ENCODE measurements around the gene IRF2BPL.

Gene IRF2BPL

DNA sequence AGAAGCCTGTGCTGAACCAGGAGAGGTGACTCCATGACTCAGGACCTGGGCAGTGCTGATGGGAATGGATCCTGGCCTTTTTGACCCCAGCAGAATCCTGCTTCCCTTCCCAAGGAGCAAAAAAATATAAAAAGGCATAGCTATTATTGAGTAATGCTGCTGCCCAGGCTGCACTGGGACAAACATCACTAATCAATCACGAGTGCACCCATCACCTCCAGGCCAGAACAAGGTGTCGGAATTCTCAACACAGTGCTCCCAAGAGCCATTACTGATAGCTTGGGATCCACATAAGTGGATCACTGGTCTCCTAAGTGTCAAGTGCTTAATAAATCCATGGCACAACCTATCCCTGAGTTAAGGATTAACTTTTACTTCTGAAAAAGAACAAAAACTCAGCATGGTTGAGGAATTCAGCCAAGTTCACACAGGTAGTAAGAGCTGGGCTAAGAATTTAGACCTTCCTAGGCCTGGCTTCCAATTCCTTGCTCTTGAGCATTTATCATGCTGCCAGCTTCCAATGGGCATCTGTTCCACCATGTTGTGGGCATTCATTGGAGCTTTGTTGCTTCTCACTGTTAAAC, 31.9 kb downstream of the IRF2BPL start:
- no peak for DNase-seq (ENCODE audit: low read depth)
- TF ChIP-seq, protein P1, sequence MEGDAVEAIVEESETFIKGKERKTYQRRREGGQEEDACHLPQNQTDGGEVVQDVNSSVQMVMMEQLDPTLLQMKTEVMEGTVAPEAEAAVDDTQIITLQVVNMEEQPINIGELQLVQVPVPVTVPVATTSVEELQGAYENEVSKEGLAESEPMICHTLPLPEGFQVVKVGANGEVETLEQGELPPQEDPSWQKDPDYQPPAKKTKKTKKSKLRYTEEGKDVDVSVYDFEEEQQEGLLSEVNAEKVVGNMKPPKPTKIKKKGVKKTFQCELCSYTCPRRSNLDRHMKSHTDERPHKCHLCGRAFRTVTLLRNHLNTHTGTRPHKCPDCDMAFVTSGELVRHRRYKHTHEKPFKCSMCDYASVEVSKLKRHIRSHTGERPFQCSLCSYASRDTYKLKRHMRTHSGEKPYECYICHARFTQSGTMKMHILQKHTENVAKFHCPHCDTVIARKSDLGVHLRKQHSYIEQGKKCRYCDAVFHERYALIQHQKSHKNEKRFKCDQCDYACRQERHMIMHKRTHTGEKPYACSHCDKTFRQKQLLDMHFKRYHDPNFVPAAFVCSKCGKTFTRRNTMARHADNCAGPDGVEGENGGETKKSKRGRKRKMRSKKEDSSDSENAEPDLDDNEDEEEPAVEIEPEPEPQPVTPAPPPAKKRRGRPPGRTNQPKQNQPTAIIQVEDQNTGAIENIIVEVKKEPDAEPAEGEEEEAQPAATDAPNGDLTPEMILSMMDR (IDR thresholded peaks at IDR 0.05; ENCODE audit: insufficient read depth, low read depth, low read length, missing control alignments): no peak
- no peak overlapping the region for H3K4me3 ChIP-seq (ENCODE audit: low read length)

DNA sequence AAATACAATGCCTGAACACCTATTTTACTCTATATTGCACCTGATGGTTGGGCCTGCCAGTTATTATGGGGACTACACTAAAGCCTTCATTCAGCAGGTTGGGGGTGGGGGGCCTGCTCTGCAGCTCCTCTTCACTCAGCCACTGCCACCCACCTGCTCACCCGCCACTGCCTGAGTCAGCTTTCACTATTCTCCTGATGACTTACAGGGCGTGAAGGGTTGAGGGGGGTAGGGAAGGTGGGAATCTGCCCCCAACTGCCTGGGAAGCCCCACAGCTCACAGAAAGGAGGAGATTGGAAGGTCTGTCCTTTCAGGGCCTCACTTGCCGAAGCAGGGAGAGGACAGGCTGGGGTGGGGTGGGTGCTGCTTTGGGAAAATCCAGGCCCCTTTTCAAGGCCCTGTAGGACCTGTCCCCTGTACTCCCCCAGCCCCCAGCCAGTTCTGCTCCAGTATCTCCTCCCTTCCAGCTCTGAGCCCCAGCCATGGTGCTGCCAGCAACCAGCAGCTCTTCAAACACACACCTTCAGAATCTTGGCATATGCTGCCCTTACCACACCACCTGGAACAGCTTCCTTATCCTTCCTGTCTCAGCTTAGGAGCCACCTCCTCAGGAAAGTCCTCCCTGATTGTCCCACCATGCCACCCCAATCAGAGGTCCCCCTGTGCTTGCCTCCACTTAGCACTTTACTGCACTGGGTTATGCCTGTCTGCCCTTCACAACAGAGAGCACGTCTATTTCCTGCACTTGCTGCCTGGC, 33.1 kb downstream of the IRF2BPL start:
- TF ChIP-seq, protein P1 (IDR thresholded peaks at IDR 0.05; ENCODE audit: insufficient read depth, low read depth, low read length, missing control alignments): no peak
- no peak for DNase-seq (ENCODE audit: low read depth)
- no peak overlapping the region for H3K4me3 ChIP-seq (ENCODE audit: low read length)

DNA sequence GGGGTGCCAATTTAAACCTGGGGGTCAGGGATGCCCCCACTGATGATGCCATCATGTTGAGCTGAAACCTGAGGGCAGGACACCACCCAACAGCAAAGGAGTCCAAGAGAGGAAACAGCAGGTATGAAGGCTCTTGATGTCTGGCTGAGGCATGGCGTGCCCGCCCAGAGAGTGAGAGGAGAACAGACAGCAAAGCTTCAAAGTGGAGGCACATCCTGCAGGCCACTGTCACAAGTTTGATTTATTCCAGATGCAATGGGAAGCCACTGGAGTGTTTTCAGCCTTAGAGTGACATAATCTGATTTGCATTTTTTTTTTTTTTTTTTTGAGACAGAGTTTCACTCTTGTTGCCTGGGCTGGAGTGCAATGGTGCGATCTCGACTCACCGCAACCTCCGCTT, 34.8 kb downstream of the IRF2BPL start:
- no peak overlapping the region for H3K4me3 ChIP-seq (ENCODE audit: low read length)
- DNase-seq (ENCODE audit: low read depth): no peak
- TF ChIP-seq, protein P1 (IDR thresholded peaks at IDR 0.05; ENCODE audit: insufficient read depth, low read depth, low read length, missing control alignments): no peak

DNA sequence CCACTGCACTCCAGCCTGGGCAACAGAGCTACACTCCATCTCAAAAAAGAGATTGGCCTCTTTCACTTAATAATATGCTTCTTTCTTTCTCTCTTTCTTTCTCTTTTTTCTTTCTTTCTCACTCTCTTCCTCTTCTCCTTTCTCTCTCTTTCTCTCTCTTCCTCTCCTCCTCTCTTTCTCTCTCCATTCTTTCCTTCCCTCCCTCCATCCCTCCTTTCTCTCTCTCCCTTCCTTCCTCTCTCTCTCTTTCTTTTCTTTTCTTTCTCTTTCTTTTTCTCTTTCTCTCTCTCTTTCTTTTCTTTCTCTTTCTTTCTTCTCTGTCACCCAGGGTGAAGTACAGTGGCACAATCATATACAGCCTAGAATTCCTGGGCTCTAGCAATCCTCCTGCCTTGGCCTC, 38.4 kb downstream of the IRF2BPL start:
- DNase-seq (ENCODE audit: low read depth): no peak
- TF ChIP-seq, protein P1 (IDR thresholded peaks at IDR 0.05; ENCODE audit: insufficient read depth, low read depth, low read length, missing control alignments): no peak
- no peak overlapping the region for H3K4me3 ChIP-seq (ENCODE audit: low read length)

DNA sequence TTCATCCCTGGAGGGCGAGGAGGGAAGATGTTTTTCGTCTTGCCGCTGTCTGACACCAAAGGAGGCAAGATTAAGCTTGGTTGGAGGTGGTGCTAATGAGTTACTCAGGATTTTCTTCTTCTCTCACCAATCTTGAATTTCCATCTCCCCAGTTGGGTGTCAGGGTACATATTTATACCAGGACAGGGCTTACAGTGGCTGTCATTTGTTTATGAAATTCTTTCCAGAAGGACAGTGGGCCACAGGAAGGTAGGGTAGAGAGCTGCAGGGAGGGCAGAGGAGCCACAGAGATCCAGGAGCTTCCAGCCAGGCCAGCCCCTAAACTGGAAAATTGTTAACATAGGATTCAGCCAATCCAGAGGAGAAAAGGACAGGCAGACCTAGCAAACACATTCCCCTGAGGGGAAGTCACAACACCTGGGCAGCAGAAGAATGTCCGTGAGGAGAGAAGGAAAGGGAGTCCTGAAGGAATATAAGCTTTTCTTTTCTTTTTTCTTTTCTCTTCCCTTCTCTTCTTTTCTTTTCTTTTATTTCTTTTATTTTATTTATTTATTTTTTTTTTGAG, 40.5 kb downstream of the IRF2BPL start:
- TF ChIP-seq, protein P1 (IDR thresholded peaks at IDR 0.05; ENCODE audit: insufficient read depth, low read depth, low read length, missing control alignments): no peak
- no peak overlapping the region for H3K4me3 ChIP-seq (ENCODE audit: low read length)

DNA sequence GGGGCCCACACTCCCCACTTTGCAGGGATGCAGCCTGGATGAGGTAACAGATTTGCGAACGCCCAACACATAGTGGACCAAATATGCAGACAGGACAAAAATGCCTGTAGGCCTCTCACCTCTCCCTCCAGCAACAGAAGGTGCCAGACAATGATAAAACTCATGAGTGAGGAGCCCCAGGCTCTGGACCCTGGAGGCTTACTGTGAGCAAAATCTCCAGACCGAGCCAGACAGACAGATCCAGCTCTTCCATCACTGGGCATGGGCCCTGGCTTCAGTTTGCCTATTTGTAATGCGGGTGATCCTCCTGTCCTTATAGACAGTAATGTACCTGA, 42.3 kb downstream of the IRF2BPL start:
- H3K4me3 ChIP-seq (ENCODE audit: low read length): no peak overlapping the region
- DNase-seq (ENCODE audit: low read depth): no peak

More for the DNA sequence above, 40.5 kb downstream of the IRF2BPL start:
- no peak for DNase-seq (ENCODE audit: low read depth)

More for the DNA sequence above, 42.3 kb downstream of the IRF2BPL start:
- TF ChIP-seq, protein P1 (IDR thresholded peaks at IDR 0.05; ENCODE audit: insufficient read depth, low read depth, low read length, missing control alignments): no peak

Data from epithelial cell of esophagus (primary cell).